Glutamatergic neuron (in vitro differentiated cells): ENCODE data around the gene TCF7L2. TPM values are rescaled to one million over a fixed set of nuclear protein-coding genes. Genes with fewer than 3 reads are reported as not detected.

Experiments used
- DNase-seq: peaks from one replicate; pipeline ENCODE4 v3.0.0; 2022
- H3K27ac Mint-ChIP-seq: one replicate; pipeline ENCODE4 v1.8.0; 2020; ENCODE audit warnings: mild to moderate bottlenecking, mixed read lengths, inconsistent platforms; ENCODE audit not compliant: unreplicated experiment
- H3K27me3 Mint-ChIP-seq: one replicate; pipeline ENCODE4 v1.8.0; 2020; ENCODE audit warnings: mild to moderate bottlenecking, moderate library complexity, mixed read lengths, inconsistent platforms; ENCODE audit not compliant: unreplicated experiment
- H3K36me3 Mint-ChIP-seq: one replicate; pipeline ENCODE4 v1.8.0; 2020; ENCODE audit warnings: mild to moderate bottlenecking, mixed read lengths, inconsistent platforms; ENCODE audit not compliant: unreplicated experiment
- H3K4me1 Mint-ChIP-seq: one replicate; pipeline ENCODE4 v1.8.0; 2020; ENCODE audit warnings: mild to moderate bottlenecking, low read depth, mixed read lengths, inconsistent platforms; ENCODE audit not compliant: unreplicated experiment
- H3K4me3 Mint-ChIP-seq: one replicate; pipeline ENCODE4 v1.8.0; 2020; ENCODE audit warnings: mild to moderate bottlenecking, mixed read lengths, inconsistent platforms; ENCODE audit not compliant: unreplicated experiment
- H3K9me3 Mint-ChIP-seq: one replicate; pipeline ENCODE4 v1.8.0; 2020; ENCODE audit warnings: mild to moderate bottlenecking, moderate library complexity, mixed read lengths, inconsistent platforms; ENCODE audit not compliant: unreplicated experiment
- CTCF ChIP-seq: fragments of 200-600 bp; sonication (generic); IDR thresholded peaks from one replicate; pipeline ENCODE4 v1.5.0; 2021; ENCODE audit not compliant: partially characterized antibody, unreplicated experiment
- total RNA-seq: library from RNA; stranded (reverse); fragmentation: NEBNext Ultra II Directional; extraction: Animal tissue kit (Norgen Biotek cat#: 25700); gene quantifications from one replicate; pipeline ENCODE4 v1.2.1, GENCODE V29; 2021; ENCODE audit not compliant: unreplicated experiment

TCF7L2 gene
- total RNA-seq, 1 donor from 2014 or later = 5.0 TPM

- H3K9me3 Mint-ChIP-seq = peaks cover 1% of the 10 kb centered on the region
- H3K4me3 Mint-ChIP-seq = no peak overlapping the region
- H3K27ac Mint-ChIP-seq = no peak overlapping the region
- DNase-seq = no peak
- no peak for TF ChIP-seq CTCF
- no peaks in the 10 kb centered on the region for H3K27me3 Mint-ChIP-seq
- H3K36me3 Mint-ChIP-seq = no peaks in the 10 kb centered on the region
- peaks cover 2% of the 10 kb centered on the region for H3K4me1 Mint-ChIP-seq
These were observed 144.1 kb downstream of the TCF7L2 start for GRCh38 chr10:113094114-113094486.

GRCh38 chr10:113095419-113096127, 145.5 kb downstream of the TCF7L2 start:
- Mint-ChIP-seq H3K4me1 (peaks cover 7% of the 10 kb centered on the region), H3K27me3 (no peaks in the 10 kb centered on the region), H3K4me3 (no peak overlapping the region), H3K9me3 (peaks cover 1% of the 10 kb centered on the region), H3K27ac (no peak overlapping the region), H3K36me3 (no peaks in the 10 kb centered on the region)
- TF ChIP-seq CTCF = no peak
- DNase-seq = no peak

GRCh38 chr10:113096128-113096996, 146.3 kb downstream of the TCF7L2 start:
- H3K4me1 Mint-ChIP-seq = peaks cover 7% of the 10 kb centered on the region
- no peaks in the 10 kb centered on the region for H3K27me3 Mint-ChIP-seq
- no peak for DNase-seq
- no peaks in the 10 kb centered on the region for H3K36me3 Mint-ChIP-seq
- no peak overlapping the region for H3K27ac Mint-ChIP-seq
- no peak overlapping the region for H3K4me3 Mint-ChIP-seq
- no peak for TF ChIP-seq CTCF
- peaks cover 1% of the 10 kb centered on the region for H3K9me3 Mint-ChIP-seq

GRCh38 chr10:113097036-113097435, 147.0 kb downstream of the TCF7L2 start:
- DNase-seq = no peak
- no peaks in the 10 kb centered on the region for H3K36me3 Mint-ChIP-seq
- peaks cover 1% of the 10 kb centered on the region for H3K9me3 Mint-ChIP-seq
- no peak overlapping the region for H3K4me3 Mint-ChIP-seq
- H3K4me1 Mint-ChIP-seq = peaks cover 7% of the 10 kb centered on the region
- H3K27ac Mint-ChIP-seq = no peak overlapping the region
- no peaks in the 10 kb centered on the region for H3K27me3 Mint-ChIP-seq
- TF ChIP-seq CTCF = no peak
